LoVo (cell line): ENCODE data around the gene RPS6KA5.

Experiments
- DNase-seq: peaks from one replicate; pipeline ENCODE4 v3.0.0-alpha.2; 2016; ENCODE audit warnings: low spot score

The RPS6KA5 gene

GRCh38 chr14:90807060-90807459, 253.4 kb downstream of the RPS6KA5 start:
- DNase-seq, result no peak

GRCh38 chr14:90805662-90806540, 254.5 kb downstream of the RPS6KA5 start:
- DNase-seq, result no peak

- DNase-seq, result no peak
Measured at GRCh38 chr14:90805084-90805391, 255.4 kb downstream of the RPS6KA5 start.

- no peak for DNase-seq
Measured at GRCh38 chr14:90804292-90805083, 256.0 kb downstream of the RPS6KA5 start.

GRCh38 chr14:90803249-90803648, 257.2 kb downstream of the RPS6KA5 start:
- no peak for DNase-seq

- DNase-seq, result no peak
Measured at GRCh38 chr14:90799420-90799819, 261.0 kb downstream of the RPS6KA5 start.

- no peak for DNase-seq
Measured at GRCh38 chr14:90797919-90798318, 262.5 kb downstream of the RPS6KA5 start.
